HepG2 (cell line): ENCODE data around the gene ZNF772. TPM values are rescaled to one million over a fixed set of nuclear protein-coding genes. Genes with fewer than 3 reads are reported as not detected.

Experiments
- ATF5 ChIP-seq: sonication (generic); formaldehyde crosslinking; IDR thresholded peaks from 2 replicates; pipeline ENCODE4 v1.4.0; 2020; ENCODE audit warnings: mild to moderate bottlenecking, low read depth, missing genetic modification reagents
- HNRNPUL1 ChIP-seq: fragments of 200-400 bp; formaldehyde crosslinking; IDR thresholded peaks from 2 replicates; pipeline ENCODE4 v1.6.1; 2017; ENCODE audit warnings: low read depth, mild to moderate bottlenecking, low read length, moderate library complexity
- IRF9 ChIP-seq: sonication (generic); formaldehyde crosslinking; IDR thresholded peaks from 2 replicates; pipeline ENCODE4 v1.8.0; 2022; ENCODE audit warnings: missing genetic modification reagents, mild to moderate bottlenecking, borderline replicate concordance
- MBNL3 ChIP-seq: fragments of 250-450 bp; sonication (Bioruptor Pico); conservative IDR thresholded peaks from 2 replicates; pipeline ENCODE4 v1.8.0; 2022; ENCODE audit warnings: mild to moderate bottlenecking, inconsistent platforms
- MYPOP ChIP-seq: sonication (generic); formaldehyde crosslinking; IDR thresholded peaks from 2 replicates; pipeline ENCODE4 v1.8.1; 2023; ENCODE audit warnings: mild to moderate bottlenecking, moderate library complexity, missing genetic modification reagents
- PAF1 ChIP-seq: IDR thresholded peaks from 2 replicates; pipeline ENCODE4 v1.6.1; 2016; ENCODE audit warnings: missing genetic modification reagents, missing compliant biosample characterization
- PTBP1 ChIP-seq: fragments of 200-400 bp; formaldehyde crosslinking; IDR thresholded peaks from 2 replicates; pipeline ENCODE4 v1.6.1; 2018; ENCODE audit warnings: low read length, low read depth; ENCODE audit not compliant: poor library complexity, severe bottlenecking
- REL ChIP-seq: sonication (generic); formaldehyde crosslinking; conservative IDR thresholded peaks from 2 replicates; pipeline ENCODE4 v1.8.0; 2022; ENCODE audit warnings: mild to moderate bottlenecking, missing genetic modification reagents, moderate library complexity
- SOX13 ChIP-seq, 3 experiments: fragments of 450-650 bp in 1 of 3; sonication (generic) in 1 of 3; formaldehyde crosslinking in 1 of 3; IDR thresholded peaks in 2 of 3; conservative IDR thresholded peaks in 1 of 3; 2 replicates each; pipeline versions ENCODE4 v1.5.0 to v1.6.1; 2016 to 2020; ENCODE audit warnings: antibody characterized with exemption in 1 of 3, mild to moderate bottlenecking in 1 of 3, missing compliant biosample characterization in 1 of 3, missing genetic modification reagents in 1 of 3, moderate library complexity in 1 of 3
- ZBTB25 ChIP-seq: IDR thresholded peaks from 2 replicates; pipeline ENCODE4 v1.6.1; 2018; ENCODE audit warnings: missing genetic modification reagents
- ZEB1 ChIP-seq: IDR thresholded peaks from 2 replicates; pipeline ENCODE4 v1.6.1; 2012; ENCODE audit warnings: mild to moderate bottlenecking, low read depth, inconsistent platforms; ENCODE audit not compliant: insufficient replicate concordance
- ZNF274 ChIP-seq: sonication (generic); formaldehyde crosslinking; IDR thresholded peaks from 2 replicates; pipeline ENCODE4 v1.5.1; 2020; ENCODE audit warnings: mild to moderate bottlenecking, missing genetic modification reagents
- ZNF333 ChIP-seq: sonication (generic); formaldehyde crosslinking; IDR thresholded peaks from 2 replicates; pipeline ENCODE4 v1.4.0; 2020; ENCODE audit warnings: mild to moderate bottlenecking, missing genetic modification reagents, borderline replicate concordance
- ZNF446 ChIP-seq: sonication (generic); formaldehyde crosslinking; IDR thresholded peaks from 2 replicates; pipeline ENCODE4 v1.5.0; 2020; ENCODE audit warnings: mild to moderate bottlenecking, missing genetic modification reagents
- ZNF615 ChIP-seq: sonication (generic); formaldehyde crosslinking; IDR thresholded peaks from 2 replicates; pipeline ENCODE4 v1.5.0; 2020; ENCODE audit warnings: mild to moderate bottlenecking, missing genetic modification reagents, borderline replicate concordance
- ZNF704 ChIP-seq: sonication (generic); formaldehyde crosslinking; IDR thresholded peaks from 2 replicates; pipeline ENCODE4 v1.8.1; 2023; ENCODE audit warnings: mild to moderate bottlenecking, inconsistent platforms, moderate library complexity, missing genetic modification reagents, borderline replicate concordance
- ZSCAN29 ChIP-seq: sonication (generic); formaldehyde crosslinking; conservative IDR thresholded peaks from 2 replicates; pipeline ENCODE4 v1.4.0; 2020; ENCODE audit warnings: mild to moderate bottlenecking, missing genetic modification reagents
- polyA plus RNA-seq, 8 experiments: library from polyadenylated mRNA; depleted of rRNA in 3 of 8; stranded (reverse) in 7 of 8; unstranded in 1 of 8; fragments of >200 nt; fragmentation: Illumina TruSeq in 4 of 8; extraction: Trizol in 4 of 8; gene quantifications; 2 replicates each; pipeline versions ENCODE4 v1.2.1 to v1.2.3, GENCODE V29; 2011 to 2016; ENCODE audit warnings: low read depth in 4 of 8, missing spikeins in 1 of 8, mixed read lengths in 1 of 8; ENCODE audit not compliant: insufficient read depth in 1 of 8
- total RNA-seq, 5 experiments: library from RNA; depleted of rRNA; stranded (reverse); fragments of >200 nt; fragmentation: Illumina TruSeq; extraction: Trizol; gene quantifications; 2 replicates each; pipeline ENCODE4 v1.2.3, GENCODE V29; 2016; ENCODE audit warnings: low read depth in 1 of 5
- TF ChIP-seq, protein P1 (sequence below): sonication (generic); formaldehyde crosslinking; conservative IDR thresholded peaks from 2 replicates; pipeline ENCODE4 v1.4.0; 2020; ENCODE audit warnings: missing genetic modification reagents
- TF ChIP-seq, protein P2 (sequence below): sonication (generic); formaldehyde crosslinking; IDR thresholded peaks from 2 replicates; pipeline ENCODE4 v1.5.0; 2020; ENCODE audit warnings: missing genetic modification reagents

The ZNF772 gene
- total and polyA plus RNA-seq, 2 of the 13 experiments (the other 11 are each of a cell fraction or from before 2014, with no cell fraction given): 3.1 to 17.2 TPM

DNA sequence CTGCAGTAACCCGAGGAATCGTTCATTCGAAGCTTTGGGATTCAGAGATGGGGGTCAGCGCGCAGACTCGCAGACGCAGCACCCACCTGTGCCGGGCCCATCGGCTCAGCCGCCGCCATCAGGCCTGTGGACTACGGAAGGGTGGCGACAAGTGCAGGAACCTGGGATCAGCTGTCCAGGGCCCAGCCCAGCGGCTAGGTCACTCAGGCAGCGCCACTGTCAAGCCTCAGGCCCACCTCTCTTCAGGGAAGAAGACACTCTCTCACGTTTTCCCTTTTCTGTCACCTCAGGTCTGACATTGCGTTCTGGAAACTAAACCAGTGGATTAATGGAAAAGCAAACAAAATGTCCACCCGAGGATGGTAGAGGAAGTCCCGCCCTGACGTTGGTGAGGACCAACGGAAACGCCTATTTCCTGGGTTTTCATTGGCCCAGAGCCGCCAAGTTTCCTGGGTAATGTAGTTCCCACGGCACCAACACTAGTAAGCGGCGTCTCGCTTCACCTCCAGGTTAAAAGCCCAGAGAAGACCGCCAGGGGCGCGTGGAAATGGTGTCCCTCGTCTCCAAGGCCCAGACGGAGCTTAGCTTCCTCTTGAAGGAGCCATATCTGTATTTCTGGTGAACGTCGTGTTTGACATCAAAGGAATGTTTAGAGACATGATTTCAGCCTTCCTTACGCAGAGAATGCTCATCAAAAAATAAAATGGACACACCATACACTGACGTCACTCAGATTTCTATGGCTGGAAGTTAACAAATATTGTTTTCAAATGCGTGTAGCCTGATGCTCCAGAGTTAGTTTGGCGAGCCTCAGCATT is at the start of gene ZNF772 (continued):
- TF ChIP-seq PTBP1: no peak
- TF ChIP-seq IRF9: no peak
- TF ChIP-seq ZBTB25 (CRISPR knock-in tag): no peak; the same call in 1 of the 2 replicates
- no peak for TF ChIP-seq ATF5 (CRISPR knock-in tag)
- no peak; the same call in 1 of the 2 replicates for TF ChIP-seq ZNF333 (CRISPR knock-in tag)
- no peak for TF ChIP-seq ZNF446 (CRISPR knock-in tag)
- TF ChIP-seq ZNF704 (CRISPR knock-in tag): peak; percentile 57; the same call in 1 of the 2 replicates
- TF ChIP-seq MYPOP (CRISPR knock-in tag): peak; percentile 45; the same call in 1 of the 2 replicates
- no peak for TF ChIP-seq SOX13 (IDR thresholded peaks at IDR 0.05)
- TF ChIP-seq SOX13 (CRISPR knock-in tag; conservative IDR thresholded peaks at IDR 0.05 in 1 of 2, IDR thresholded peaks at IDR 0.05 in 1 of 2): no peak; a peak in 1 of 4 replicates
- TF ChIP-seq ZEB1: peak; percentile 40
- TF ChIP-seq ZNF615 (CRISPR knock-in tag): no peak
- no peak for TF ChIP-seq PAF1 (CRISPR knock-in tag)
- peak; percentile 31; the same call in 1 of the 2 replicates for TF ChIP-seq ZNF274
- TF ChIP-seq, protein P1, sequence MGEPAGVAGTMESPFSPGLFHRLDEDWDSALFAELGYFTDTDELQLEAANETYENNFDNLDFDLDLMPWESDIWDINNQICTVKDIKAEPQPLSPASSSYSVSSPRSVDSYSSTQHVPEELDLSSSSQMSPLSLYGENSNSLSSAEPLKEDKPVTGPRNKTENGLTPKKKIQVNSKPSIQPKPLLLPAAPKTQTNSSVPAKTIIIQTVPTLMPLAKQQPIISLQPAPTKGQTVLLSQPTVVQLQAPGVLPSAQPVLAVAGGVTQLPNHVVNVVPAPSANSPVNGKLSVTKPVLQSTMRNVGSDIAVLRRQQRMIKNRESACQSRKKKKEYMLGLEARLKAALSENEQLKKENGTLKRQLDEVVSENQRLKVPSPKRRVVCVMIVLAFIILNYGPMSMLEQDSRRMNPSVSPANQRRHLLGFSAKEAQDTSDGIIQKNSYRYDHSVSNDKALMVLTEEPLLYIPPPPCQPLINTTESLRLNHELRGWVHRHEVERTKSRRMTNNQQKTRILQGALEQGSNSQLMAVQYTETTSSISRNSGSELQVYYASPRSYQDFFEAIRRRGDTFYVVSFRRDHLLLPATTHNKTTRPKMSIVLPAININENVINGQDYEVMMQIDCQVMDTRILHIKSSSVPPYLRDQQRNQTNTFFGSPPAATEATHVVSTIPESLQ: no peak
- TF ChIP-seq, protein P2, sequence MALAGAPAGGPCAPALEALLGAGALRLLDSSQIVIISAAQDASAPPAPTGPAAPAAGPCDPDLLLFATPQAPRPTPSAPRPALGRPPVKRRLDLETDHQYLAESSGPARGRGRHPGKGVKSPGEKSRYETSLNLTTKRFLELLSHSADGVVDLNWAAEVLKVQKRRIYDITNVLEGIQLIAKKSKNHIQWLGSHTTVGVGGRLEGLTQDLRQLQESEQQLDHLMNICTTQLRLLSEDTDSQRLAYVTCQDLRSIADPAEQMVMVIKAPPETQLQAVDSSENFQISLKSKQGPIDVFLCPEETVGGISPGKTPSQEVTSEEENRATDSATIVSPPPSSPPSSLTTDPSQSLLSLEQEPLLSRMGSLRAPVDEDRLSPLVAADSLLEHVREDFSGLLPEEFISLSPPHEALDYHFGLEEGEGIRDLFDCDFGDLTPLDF (CRISPR knock-in tag): no peak
- no peak for TF ChIP-seq MBNL3 (CRISPR knock-in tag)
- TF ChIP-seq REL (CRISPR knock-in tag): no peak
- TF ChIP-seq ZSCAN29 (CRISPR knock-in tag): no peak
- TF ChIP-seq HNRNPUL1: no peak
